K562 treated with DMSO at 1 percent for 12 hours (cell line): ENCODE measurements around the gene UTP20. TPM values are rescaled to one million over a fixed set of nuclear protein-coding genes. Genes with fewer than 3 reads are reported as not detected.

Experiments
- total RNA-seq: library from RNA; unstranded; fragments of 300-600 nt; gene quantifications from 2 replicates; pipeline ENCODE4 v1.2.3, GENCODE V29; 2022; ENCODE audit not compliant: insufficient read depth

UTP20 gene
- 0.66 and 4.0 TPM in 2 replicates for total RNA-seq

GRCh38 chr12:101280006-101280505 is at the start of gene UTP20:
TSS of gene UTP20 (plus strand) at chr12:101280105. CDS start at chr12:101280283, 178 bp downstream.

GRCh38 chr12:101407436-101408345 is 127.8 kb downstream of the UTP20 start, which contains the start of gene ARL1:
TSS of gene ARL1 (minus strand) at chr12:101407772. CDS start at chr12:101407645, 127 bp downstream.

Other genes with a start within 250 kb of the UTP20 start
- gene SLC5A8, start 69.9 kb upstream of the UTP20 start, total RNA-seq = not detected in 2 replicates
- 18.0 and 37.0 TPM in 2 replicates for gene ARL1, start 127.7 kb downstream of the UTP20 start, total RNA-seq
- not detected in 2 replicates for gene SPIC, start 195.2 kb downstream of the UTP20 start, total RNA-seq